ENCODE results near the gene CYP46A1.

GRCh38 chr14:99654235-99654985 is 29.7 kb upstream of the CYP46A1 start:
- peak in 1 of 2 donors; percentile 14 for TF ChIP-seq CTCF (conservative IDR thresholded peaks at IDR 0.05 in 1 of 2, IDR thresholded peaks at IDR 0.05 in 1 of 2; ENCODE audit: low read depth in 1 of 2, low read length in 2 of 2)
- no peak for TF ChIP-seq EZH2 (IDR thresholded peaks at IDR 0.05; ENCODE audit: low read length, missing control alignments)
